Liver (tissue), 3 donors: ENCODE data around the gene MEGF6.

Experiments used
- CTCF ChIP-seq: fragments of 150-350 bp; IDR thresholded peaks from 2 replicates; pipeline ENCODE4 v1.5.1; 2017; ENCODE audit warnings: improper control_type of control experiment, low read depth, low read length; ENCODE audit not compliant: missing input control
- JUND ChIP-seq, 2 donors: IDR thresholded peaks; 2 replicates each; pipeline ENCODE4 v1.6.1; 2016; ENCODE audit warnings: antibody characterized with exemption in 2 of 2
- MAX ChIP-seq: IDR thresholded peaks from 2 replicates; pipeline ENCODE4 v1.6.1; 2016; ENCODE audit warnings: antibody characterized with exemption
- YY1 ChIP-seq: IDR thresholded peaks from 2 replicates; pipeline ENCODE4 v1.6.1; 2016; ENCODE audit warnings: antibody characterized with exemption, mild to moderate bottlenecking
- donor health status: healthy.
- donor health status: healthy.

- TF ChIP-seq CTCF (no peak), YY1 (no peak), MAX (no peak), JUND (IDR thresholded peaks at IDR 0.05) (no peak)
These were observed 24.8 kb upstream of the MEGF6 start for GRCh38 chr1:3636080-3636479.
